ENCODE results near the gene TTC3.

DNA sequence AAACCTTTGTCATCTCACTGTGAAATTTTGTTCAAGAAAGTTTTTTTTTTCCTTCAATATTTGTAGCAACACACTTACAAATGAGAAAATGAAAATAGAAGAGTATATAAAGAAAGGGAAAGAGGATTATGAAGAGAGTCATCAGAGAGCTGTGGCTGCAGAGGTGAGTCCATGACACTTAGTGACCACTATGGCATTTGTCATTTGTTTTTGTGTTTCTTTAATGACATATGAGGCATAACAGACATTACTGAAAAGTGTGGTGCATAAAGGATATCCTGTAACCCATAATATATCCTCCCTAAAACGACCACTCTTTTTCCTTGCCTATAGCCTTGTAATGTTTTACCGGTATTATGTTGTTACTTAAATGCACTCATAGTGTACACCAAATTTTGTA is 113.9 kb downstream of the TTC3 start:
- TF ChIP-seq GATA2 (IDR thresholded peaks at IDR 0.05; ENCODE audit: low read depth, low read length) (no peak), GATA3 (IDR thresholded peaks at IDR 0.05; ENCODE audit: low read depth, low read length) (no peak)
